Hepatocyte (in vitro differentiated cells): ENCODE results near the gene ARL4A. TPM values are rescaled to one million over a fixed set of nuclear protein-coding genes. Genes with fewer than 3 reads are reported as not detected.

Source experiments
- DNase-seq: peaks from one replicate; pipeline ENCODE4 v3.0.0-alpha.2; 2016; ENCODE audit warnings: low spot score
- H2AFZ ChIP-seq: fragments of 200-600 bp; sonication (generic); 2 replicates; pipeline ENCODE4 v1.6.0; 2016; ENCODE audit warnings: antibody characterized with exemption, mild to moderate bottlenecking
- H3K27ac ChIP-seq: fragments of 200-600 bp; sonication (generic); 2 replicates; pipeline ENCODE4 v1.5.1; 2016; ENCODE audit warnings: mild to moderate bottlenecking
- H3K27me3 ChIP-seq: fragments of 200-600 bp; sonication (generic); 2 replicates; pipeline ENCODE4 v1.6.1; 2016
- H3K36me3 ChIP-seq: fragments of 200-600 bp; sonication (generic); replicated peaks from 2 replicates; pipeline ENCODE4 v1.5.1; 2016; ENCODE audit warnings: low read depth; ENCODE audit not compliant: insufficient read depth
- H3K4me1 ChIP-seq: fragments of 200-600 bp; sonication (generic); 2 replicates; pipeline ENCODE4 v1.5.1; 2016; ENCODE audit warnings: mild to moderate bottlenecking, moderate library complexity; ENCODE audit not compliant: insufficient read depth
- H3K4me2 ChIP-seq: fragments of 200-600 bp; sonication (generic); 2 replicates; pipeline ENCODE4 v1.6.0; 2016
- H3K4me3 ChIP-seq: fragments of 200-600 bp; sonication (generic); 2 replicates; pipeline ENCODE4 v1.5.1; 2016; ENCODE audit warnings: mild to moderate bottlenecking
- H3K79me2 ChIP-seq: fragments of 200-600 bp; sonication (generic); 2 replicates; pipeline ENCODE4 v1.6.0; 2017; ENCODE audit warnings: mild to moderate bottlenecking
- H3K9me2 ChIP-seq: fragments of 200-600 bp; sonication (generic); replicated peaks from 2 replicates; pipeline ENCODE4 v1.6.0; 2017; ENCODE audit warnings: mild to moderate bottlenecking; ENCODE audit not compliant: insufficient read depth
- H3K9me3 ChIP-seq: fragments of 200-600 bp; sonication (generic); 2 replicates; pipeline ENCODE4 v1.5.1; 2016; ENCODE audit warnings: low read depth, mild to moderate bottlenecking
- H4K20me1 ChIP-seq: fragments of 200-600 bp; sonication (generic); 2 replicates; pipeline ENCODE4 v1.6.0; 2016; ENCODE audit warnings: mild to moderate bottlenecking; ENCODE audit not compliant: insufficient read depth, poor library complexity, severe bottlenecking
- CTCF ChIP-seq: fragments of 200-600 bp; sonication (generic); IDR thresholded peaks from 2 replicates; pipeline ENCODE4 v1.5.1; 2016; ENCODE audit warnings: antibody characterized with exemption, mild to moderate bottlenecking; ENCODE audit not compliant: poor library complexity
- EZH2 ChIP-seq: fragments of 200-600 bp; sonication (generic); IDR thresholded peaks from 2 replicates; pipeline ENCODE4 v1.6.1; 2016; ENCODE audit warnings: antibody characterized with exemption, mild to moderate bottlenecking, borderline replicate concordance
- EZH2phosphoT487 ChIP-seq: fragments of 200-600 bp; sonication (generic); IDR thresholded peaks from one replicate; pipeline ENCODE4 v1.6.1; 2018; ENCODE audit warnings: antibody characterized with exemption, mild to moderate bottlenecking, low read depth, moderate library complexity; ENCODE audit not compliant: unreplicated experiment, severe bottlenecking
- WGBS: methylation state at CpG from one replicate; pipeline ENCODE4 v1.1.6; 2016; ENCODE audit warnings: low lambda C conversion rate; ENCODE audit errors: missing lambda C conversion rate; 5-methylcytosine and 5-hydroxymethylcytosine counted together
- polyA plus RNA-seq: library from polyadenylated mRNA; unstranded; fragments of >200 nt; fragmentation: Nextera tagmentation; extraction: Ambion mirVana; gene quantifications from 2 replicates; pipeline ENCODE4 v1.2.1, GENCODE V29; 2016
- total RNA-seq: library from RNA; depleted of rRNA; stranded (reverse); fragments of >200 nt; gene quantifications from 2 replicates; pipeline ENCODE4 v1.2.3, GENCODE V29; 2014

Gene ARL4A
- total and polyA plus RNA-seq, 2 experiments from 2014 or later, result 60.3 to 64.0 TPM

GRCh38 chr7:12719981-12720865, 32.8 kb downstream of the ARL4A start:
- no peaks in the 10 kb centered on the region for H3K9me3 ChIP-seq
- no peaks in the 10 kb centered on the region for H4K20me1 ChIP-seq
- H3K4me2 ChIP-seq, result no peak overlapping the region
- 94% methylated on average over 17 of the region's 17 CpGs for WGBS
- H3K9me2 ChIP-seq, result no peaks in the 10 kb centered on the region
- H3K36me3 ChIP-seq, result no peaks in the 10 kb centered on the region
- TF ChIP-seq CTCF (no peak), EZH2 (no peak), EZH2phosphoT487 (no peak)
- H3K79me2 ChIP-seq, result no peaks in the 10 kb centered on the region
- H3K27ac ChIP-seq, result no peak overlapping the region
- H2AFZ ChIP-seq, result no peak overlapping the region
- H3K27me3 ChIP-seq, result no peaks in the 10 kb centered on the region
- DNase-seq, result no peak
- peaks cover 13% of the 10 kb centered on the region for H3K4me1 ChIP-seq
- no peak overlapping the region for H3K4me3 ChIP-seq

- Histone ChIP-seq H2AFZ (no peak overlapping the region), H3K4me2 (no peak overlapping the region)
- 90% methylated on average over 6 of the region's 6 CpGs for WGBS
Observed at GRCh38 chr7:12721286-12721830, 33.9 kb downstream of the ARL4A start.

GRCh38 chr7:12722136-12722535, 34.7 kb downstream of the ARL4A start:
- Histone ChIP-seq H3K9me2 (no peaks in the 10 kb centered on the region), H4K20me1 (no peaks in the 10 kb centered on the region), H3K27ac (peak overlapping the region; percentile 46), H2AFZ (no peak overlapping the region), H3K4me3 (no peak overlapping the region), H3K9me3 (no peaks in the 10 kb centered on the region), H3K79me2 (no peaks in the 10 kb centered on the region), H3K36me3 (no peaks in the 10 kb centered on the region), H3K4me2 (no peak overlapping the region), H3K27me3 (no peaks in the 10 kb centered on the region), H3K4me1 (peaks cover 5% of the 10 kb centered on the region)
- WGBS, result 82% methylated on average over 2 of the region's 2 CpGs
- TF ChIP-seq EZH2phosphoT487 (no peak), EZH2 (no peak), CTCF (no peak)
- no peak for DNase-seq

More at GRCh38 chr7:12721286-12721830, 33.9 kb downstream of the ARL4A start:
- Histone ChIP-seq H4K20me1 (no peaks in the 10 kb centered on the region), H3K79me2 (no peaks in the 10 kb centered on the region), H3K27ac (peak overlapping the region; percentile 46), H3K36me3 (no peaks in the 10 kb centered on the region), H3K27me3 (no peaks in the 10 kb centered on the region), H3K4me3 (no peak overlapping the region), H3K4me1 (peaks cover 7% of the 10 kb centered on the region), H3K9me3 (no peaks in the 10 kb centered on the region), H3K9me2 (no peaks in the 10 kb centered on the region)
- TF ChIP-seq EZH2 (no peak), EZH2phosphoT487 (no peak), CTCF (no peak)
- DNase-seq, result no peak
